Umbilical cord (tissue), 2 donors: Measurements from ENCODE around the gene REEP3. TPM values are rescaled to one million over a fixed set of nuclear protein-coding genes. Genes with fewer than 3 reads are reported as not detected.

Experiments
- DNase-seq: peaks from one replicate; pipeline ENCODE4 v3.0.0-alpha.2; 2015; ENCODE audit warnings: low spot score
- total RNA-seq: library from RNA; depleted of rRNA; stranded (reverse); fragments of >200 nt; gene quantifications from one replicate; pipeline ENCODE4 v1.2.3, GENCODE V29; 2014; ENCODE audit warnings: low replicate concordance; ENCODE audit not compliant: insufficient read depth

The REEP3 gene
- total RNA-seq, 1 donor from 2014 or later, result 81.9 TPM

GRCh38 chr10:63505562-63505961 lies 15.6 kb upstream of the REEP3 start:
- DNase-seq, result no peak

- DNase-seq, result no peak
Measured at GRCh38 chr10:63506554-63506953, 14.6 kb upstream of the REEP3 start.

- DNase-seq, result peak; percentile 21
Measured at GRCh38 chr10:63515002-63515763, 6.0 kb upstream of the REEP3 start.

GRCh38 chr10:63516207-63516606 lies 5.0 kb upstream of the REEP3 start:
- no peak for DNase-seq

GRCh38 chr10:63518690-63519288 lies 2.4 kb upstream of the REEP3 start:
- DNase-seq, result no peak

- DNase-seq, result peak; percentile 85
Measured at GRCh38 chr10:63521416-63522276, 445 bp downstream of the REEP3 start.

- DNase-seq, result no peak
Measured at GRCh38 chr10:63522277-63522687, 1.1 kb downstream of the REEP3 start.

GRCh38 chr10:63522995-63523394 lies 1.8 kb downstream of the REEP3 start:
- no peak for DNase-seq

GRCh38 chr10:63525021-63525420 lies 3.8 kb downstream of the REEP3 start:
- DNase-seq, result no peak

- DNase-seq, result no peak
Measured at GRCh38 chr10:63527401-63527800, 6.2 kb downstream of the REEP3 start.

GRCh38 chr10:63528084-63528744 lies 7.0 kb downstream of the REEP3 start:
- no peak for DNase-seq

- no peak for DNase-seq
Measured at GRCh38 chr10:63530409-63530808, 9.2 kb downstream of the REEP3 start.

GRCh38 chr10:63534723-63535122 lies 13.5 kb downstream of the REEP3 start:
- DNase-seq, result no peak

- DNase-seq, result no peak
Measured at GRCh38 chr10:63536698-63537097, 15.5 kb downstream of the REEP3 start.

GRCh38 chr10:63537536-63537935 lies 16.3 kb downstream of the REEP3 start:
- no peak for DNase-seq

- DNase-seq, result no peak
Measured at GRCh38 chr10:63539377-63539776, 18.2 kb downstream of the REEP3 start.

GRCh38 chr10:63539994-63540393 lies 18.8 kb downstream of the REEP3 start:
- DNase-seq, result no peak

GRCh38 chr10:63542835-63543575 lies 21.8 kb downstream of the REEP3 start:
- no peak for DNase-seq

GRCh38 chr10:63543576-63543962 lies 22.4 kb downstream of the REEP3 start:
- no peak for DNase-seq

GRCh38 chr10:63544418-63544817 lies 23.2 kb downstream of the REEP3 start:
- no peak for DNase-seq
